ENCODE data around the gene SUGCT. TPM values are rescaled to one million over a fixed set of nuclear protein-coding genes. Genes with fewer than 3 reads are reported as not detected.

The SUGCT gene
- total RNA-seq, 1 experiment from 2014 or later: 1.5 TPM

DNA sequence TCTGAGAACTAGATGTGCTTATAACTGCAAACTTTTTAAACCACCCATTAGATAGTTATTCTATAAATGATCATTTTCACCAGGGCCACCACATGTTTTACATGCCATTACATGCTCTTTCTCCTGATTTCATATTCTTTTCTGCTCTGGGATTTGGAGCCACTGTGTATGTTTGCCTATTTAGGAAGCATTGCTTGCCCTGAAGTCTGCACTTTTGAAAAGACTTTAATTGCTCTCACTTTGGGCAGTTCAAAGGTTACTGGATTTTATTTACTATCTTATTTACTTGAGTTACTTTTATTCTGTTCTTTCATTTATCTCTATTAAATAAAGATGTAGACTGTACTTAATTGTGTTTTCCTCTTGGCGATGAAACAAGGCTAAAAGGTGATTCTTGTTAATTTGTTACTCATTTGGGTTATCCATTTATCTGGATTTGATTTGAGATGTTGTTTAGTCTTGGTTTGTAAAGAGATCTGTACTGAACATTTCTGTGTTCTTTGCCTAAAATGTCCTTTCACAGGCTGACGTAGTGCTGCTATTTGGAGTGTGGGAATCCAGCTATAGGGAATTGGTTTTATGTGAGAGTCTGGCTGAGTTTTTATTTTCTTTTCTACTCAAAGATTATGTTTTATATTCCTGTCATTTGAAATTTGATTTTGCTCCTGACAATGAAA lies 88.8 kb downstream of the SUGCT start:
- POLR2A ChIA-PET (ENCODE audit: low non-redundant PET): no interaction called here
- no peaks in the 10 kb centered on the region for H3K27me3 ChIP-seq (replicated peaks; ENCODE audit: insufficient read depth, low read depth, low read length, poor library complexity)
- CTCF ChIA-PET: no interaction called here
- no peak overlapping the region for H3K4me3 ChIP-seq (ENCODE audit: low read depth, low read length, poor library complexity, severe bottlenecking)
- H3K36me3 ChIP-seq (ENCODE audit: insufficient read depth, low read length, poor library complexity, severe bottlenecking): no peaks in the 10 kb centered on the region
- no peaks in the 10 kb centered on the region for H3K4me1 ChIP-seq (ENCODE audit: insufficient read depth, low read length, poor library complexity, severe bottlenecking)
- no peak for DNase-seq (ENCODE audit: low spot score)
- no peak overlapping the region for H3K27ac ChIP-seq (ENCODE audit: low read depth, low read length, poor library complexity, severe bottlenecking)
- intact Hi-C loops (cut with micrococcal nuclease; ENCODE audit: unreplicated experiment): no loop called here
- no peaks in the 10 kb centered on the region for H3K9me3 ChIP-seq (ENCODE audit: low read depth, low read length, poor library complexity, severe bottlenecking)
- TF ChIP-seq, protein P1, sequence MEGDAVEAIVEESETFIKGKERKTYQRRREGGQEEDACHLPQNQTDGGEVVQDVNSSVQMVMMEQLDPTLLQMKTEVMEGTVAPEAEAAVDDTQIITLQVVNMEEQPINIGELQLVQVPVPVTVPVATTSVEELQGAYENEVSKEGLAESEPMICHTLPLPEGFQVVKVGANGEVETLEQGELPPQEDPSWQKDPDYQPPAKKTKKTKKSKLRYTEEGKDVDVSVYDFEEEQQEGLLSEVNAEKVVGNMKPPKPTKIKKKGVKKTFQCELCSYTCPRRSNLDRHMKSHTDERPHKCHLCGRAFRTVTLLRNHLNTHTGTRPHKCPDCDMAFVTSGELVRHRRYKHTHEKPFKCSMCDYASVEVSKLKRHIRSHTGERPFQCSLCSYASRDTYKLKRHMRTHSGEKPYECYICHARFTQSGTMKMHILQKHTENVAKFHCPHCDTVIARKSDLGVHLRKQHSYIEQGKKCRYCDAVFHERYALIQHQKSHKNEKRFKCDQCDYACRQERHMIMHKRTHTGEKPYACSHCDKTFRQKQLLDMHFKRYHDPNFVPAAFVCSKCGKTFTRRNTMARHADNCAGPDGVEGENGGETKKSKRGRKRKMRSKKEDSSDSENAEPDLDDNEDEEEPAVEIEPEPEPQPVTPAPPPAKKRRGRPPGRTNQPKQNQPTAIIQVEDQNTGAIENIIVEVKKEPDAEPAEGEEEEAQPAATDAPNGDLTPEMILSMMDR (conservative IDR thresholded peaks at IDR 0.05; ENCODE audit: low read depth, low read length): no peak
- TF ChIP-seq EZH2 (IDR thresholded peaks at IDR 0.05; ENCODE audit: borderline replicate concordance, low read depth, low read length, poor library complexity, severe bottlenecking): no peak
- no TSS peak for BruUV-seq (replicated peaks)

DNA sequence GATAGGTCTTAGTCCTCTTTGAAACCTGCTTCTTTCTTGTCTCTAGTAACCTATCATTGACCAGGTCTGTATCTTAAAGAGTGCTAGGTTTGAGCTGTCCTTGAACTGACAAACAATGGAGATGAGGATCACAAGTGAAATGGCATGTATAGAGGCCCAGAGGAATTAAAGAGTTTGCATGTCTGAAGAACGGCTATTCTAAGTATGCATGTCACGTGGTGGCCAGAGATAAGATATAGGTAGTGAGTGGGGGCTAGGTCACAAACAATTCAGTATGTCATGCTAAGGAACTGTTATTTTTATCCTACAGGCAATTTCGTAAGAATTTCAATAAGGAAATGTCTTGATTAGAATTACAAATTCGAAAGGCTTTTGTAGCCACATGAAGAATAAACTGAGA lies 95.3 kb downstream of the SUGCT start:
- DNase-seq (ENCODE audit: low spot score): no peak
- Histone ChIP-seq H3K27ac (ENCODE audit: low read depth, low read length, poor library complexity, severe bottlenecking) (no peak overlapping the region), H3K4me3 (ENCODE audit: low read depth, low read length, poor library complexity, severe bottlenecking) (no peak overlapping the region), H3K27me3 (replicated peaks; ENCODE audit: insufficient read depth, low read depth, low read length, poor library complexity) (no peaks in the 10 kb centered on the region), H3K4me1 (ENCODE audit: insufficient read depth, low read length, poor library complexity, severe bottlenecking) (no peaks in the 10 kb centered on the region), H3K36me3 (ENCODE audit: insufficient read depth, low read length, poor library complexity, severe bottlenecking) (no peaks in the 10 kb centered on the region), H3K9me3 (ENCODE audit: low read depth, low read length, poor library complexity, severe bottlenecking) (no peaks in the 10 kb centered on the region)
- ChIA-PET POLR2A (ENCODE audit: low non-redundant PET) (no interaction called here), CTCF (no interaction called here)
- TF ChIP-seq, protein P1 (conservative IDR thresholded peaks at IDR 0.05; ENCODE audit: low read depth, low read length): no peak
- TF ChIP-seq EZH2 (IDR thresholded peaks at IDR 0.05; ENCODE audit: borderline replicate concordance, low read depth, low read length, poor library complexity, severe bottlenecking): no peak
- BruUV-seq (replicated peaks): no TSS peak
- intact Hi-C loops (cut with micrococcal nuclease; ENCODE audit: unreplicated experiment): loop anchor here (5.0 kb wide), 2 partner anchors 97 to 1477 kb away; no protein-coding TSS in a partner anchor

DNA sequence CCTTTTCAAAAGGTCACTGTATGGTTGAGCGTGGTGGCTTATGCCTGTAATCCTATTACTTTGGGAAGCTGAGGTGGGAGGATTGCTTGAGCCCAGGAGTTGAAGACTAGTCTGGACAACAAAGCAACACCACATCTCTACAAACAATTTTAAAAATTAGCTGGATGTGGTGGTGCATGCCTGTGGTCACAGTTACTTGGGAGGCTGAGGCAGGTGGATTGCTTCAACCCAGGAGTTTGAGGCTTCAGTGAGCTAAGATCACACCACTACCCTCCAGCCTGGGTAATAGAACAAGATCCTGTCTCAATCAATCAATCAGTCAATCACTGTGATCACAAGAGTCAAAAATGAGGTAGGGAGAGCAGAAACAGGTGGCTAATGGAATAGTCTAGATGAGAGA lies 97.0 kb downstream of the SUGCT start:
- H3K27me3 ChIP-seq (replicated peaks; ENCODE audit: insufficient read depth, low read depth, low read length, poor library complexity): no peaks in the 10 kb centered on the region
- TF ChIP-seq, protein P1 (conservative IDR thresholded peaks at IDR 0.05; ENCODE audit: low read depth, low read length): no peak
- no peak for TF ChIP-seq EZH2 (IDR thresholded peaks at IDR 0.05; ENCODE audit: borderline replicate concordance, low read depth, low read length, poor library complexity, severe bottlenecking)
- no peaks in the 10 kb centered on the region for H3K9me3 ChIP-seq (ENCODE audit: low read depth, low read length, poor library complexity, severe bottlenecking)
- BruUV-seq (replicated peaks): no TSS peak
- DNase-seq (ENCODE audit: low spot score): no peak
- CTCF ChIA-PET: interaction anchor here (0.5 to 1.3 kb wide), 8 partner anchors 33 to 1709 kb away, joined by 3 to 6 read pairs (median 4); no protein-coding TSS in a partner anchor
- no peak overlapping the region for H3K4me3 ChIP-seq (ENCODE audit: low read depth, low read length, poor library complexity, severe bottlenecking)
- intact Hi-C loops (cut with micrococcal nuclease; ENCODE audit: unreplicated experiment): loop anchor here (5.0 kb wide), 2 partner anchors 96 to 1476 kb away; no protein-coding TSS in a partner anchor
- POLR2A ChIA-PET (ENCODE audit: low non-redundant PET): no interaction called here
- H3K4me1 ChIP-seq (ENCODE audit: insufficient read depth, low read length, poor library complexity, severe bottlenecking): no peaks in the 10 kb centered on the region
- H3K36me3 ChIP-seq (ENCODE audit: insufficient read depth, low read length, poor library complexity, severe bottlenecking): no peaks in the 10 kb centered on the region
- H3K27ac ChIP-seq (ENCODE audit: low read depth, low read length, poor library complexity, severe bottlenecking): no peak overlapping the region

All from A673 (cell line).